HFFc6 (cell line): Measurements from ENCODE around the gene DOK7. TPM values are rescaled to one million over a fixed set of nuclear protein-coding genes. Genes with fewer than 3 reads are reported as not detected.
A peak's percentile ranks its signal among the peaks of the same experiment; 100 is the strongest.

Source experiments
- DNase-seq: peaks from one replicate; pipeline ENCODE4 v3.0.0-alpha.2; 2018
- H3K27ac Mint-ChIP-seq: 2 replicates; pipeline ENCODE4 v1.8.0; 2020; ENCODE audit warnings: mild to moderate bottlenecking, mixed read lengths
- H3K27me3 Mint-ChIP-seq: 2 replicates; pipeline ENCODE4 v1.8.0; 2021; ENCODE audit warnings: mild to moderate bottlenecking, moderate library complexity, mixed read lengths; ENCODE audit not compliant: insufficient read depth
- H3K36me3 Mint-ChIP-seq: 2 replicates; pipeline ENCODE4 v1.8.0; 2021; ENCODE audit warnings: low read depth, mixed read lengths
- H3K4me1 Mint-ChIP-seq: 2 replicates; pipeline ENCODE4 v1.8.0; 2020; ENCODE audit warnings: low read depth, mixed read lengths
- H3K4me3 Mint-ChIP-seq: 2 replicates; pipeline ENCODE4 v1.8.0; 2020; ENCODE audit warnings: mild to moderate bottlenecking, moderate library complexity, mixed read lengths
- H3K9me3 Mint-ChIP-seq: 2 replicates; pipeline ENCODE4 v1.8.0; 2020; ENCODE audit warnings: mild to moderate bottlenecking, mixed read lengths
- CTCF ChIP-seq: fragments of 200-600 bp; sonication (generic); IDR thresholded peaks from 2 replicates; pipeline ENCODE4 v1.5.0; 2021; ENCODE audit warnings: antibody characterized with exemption, mild to moderate bottlenecking
- total RNA-seq, 6 experiments: library from RNA; stranded (reverse); fragmentation: NEBNext Ultra II Directional; extraction: Animal tissue kit (Norgen Biotek cat#: 25700); gene quantifications; 2 replicates in 1 of 6; 3 replicates in 5 of 6; pipeline ENCODE4 v1.2.3, GENCODE V29; 2021

Gene DOK7
- total RNA-seq, 6 experiments from 2014 or later: not detected

GRCh38 chr4:3477750-3478430 is 14.8 kb downstream of the DOK7 start:
- no peak for DNase-seq
- H3K4me1 Mint-ChIP-seq: peaks cover 6% of the 10 kb centered on the region
- H3K4me3 Mint-ChIP-seq: no peak overlapping the region
- H3K27me3 Mint-ChIP-seq: peaks cover 15% of the 10 kb centered on the region
- no peaks in the 10 kb centered on the region for H3K36me3 Mint-ChIP-seq
- H3K9me3 Mint-ChIP-seq: no peaks in the 10 kb centered on the region
- no peak for TF ChIP-seq CTCF
- H3K27ac Mint-ChIP-seq: no peak overlapping the region

GRCh38 chr4:3478446-3479357 is 15.6 kb downstream of the DOK7 start:
- Mint-ChIP-seq H3K4me3 (no peak overlapping the region), H3K4me1 (peaks cover 6% of the 10 kb centered on the region), H3K27ac (no peak overlapping the region), H3K27me3 (peaks cover 15% of the 10 kb centered on the region), H3K9me3 (no peaks in the 10 kb centered on the region), H3K36me3 (no peaks in the 10 kb centered on the region)
- no peak for DNase-seq
- no peak for TF ChIP-seq CTCF

DNA sequence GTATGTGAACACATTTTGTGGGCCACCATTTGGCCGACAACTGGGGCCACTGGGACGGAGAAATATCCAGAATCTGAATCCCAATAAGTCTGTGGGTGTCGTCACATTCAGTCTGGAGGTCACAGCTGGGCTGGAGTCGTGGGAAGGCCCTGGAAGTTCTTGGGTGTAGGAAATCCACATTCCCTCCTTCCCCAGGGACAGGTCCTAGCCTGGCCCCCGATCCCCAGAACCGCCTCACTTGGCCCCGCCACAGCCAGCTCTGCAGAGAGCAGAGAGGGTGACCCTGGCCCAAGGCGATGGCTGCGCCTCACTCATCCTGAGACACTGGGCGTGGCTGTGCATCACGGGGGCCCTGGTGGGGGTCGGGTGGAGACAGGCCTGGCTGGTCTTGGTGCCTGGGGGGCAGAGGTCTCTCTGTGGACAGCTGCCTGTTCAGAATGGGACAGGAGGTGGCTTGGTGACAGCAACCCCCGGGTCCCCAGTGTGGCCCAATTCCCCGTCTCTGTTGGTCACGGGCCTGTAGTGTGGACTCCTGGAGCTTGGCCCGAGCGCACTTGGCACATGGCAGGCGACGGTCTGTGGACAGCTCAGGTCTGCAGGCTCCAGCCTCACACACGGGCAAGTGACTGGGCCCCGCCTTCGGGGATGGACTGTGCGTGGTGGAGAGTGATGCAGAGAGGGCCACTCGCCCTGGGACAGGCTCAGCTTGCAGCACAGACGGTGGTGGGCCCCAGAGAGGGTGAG is 16.4 kb downstream of the DOK7 start:
- Mint-ChIP-seq H3K9me3 (no peaks in the 10 kb centered on the region), H3K27me3 (peaks cover 11% of the 10 kb centered on the region), H3K4me3 (no peak overlapping the region), H3K36me3 (no peaks in the 10 kb centered on the region), H3K27ac (no peak overlapping the region), H3K4me1 (peaks cover 6% of the 10 kb centered on the region)
- no peak for TF ChIP-seq CTCF
- no peak for DNase-seq

DNA sequence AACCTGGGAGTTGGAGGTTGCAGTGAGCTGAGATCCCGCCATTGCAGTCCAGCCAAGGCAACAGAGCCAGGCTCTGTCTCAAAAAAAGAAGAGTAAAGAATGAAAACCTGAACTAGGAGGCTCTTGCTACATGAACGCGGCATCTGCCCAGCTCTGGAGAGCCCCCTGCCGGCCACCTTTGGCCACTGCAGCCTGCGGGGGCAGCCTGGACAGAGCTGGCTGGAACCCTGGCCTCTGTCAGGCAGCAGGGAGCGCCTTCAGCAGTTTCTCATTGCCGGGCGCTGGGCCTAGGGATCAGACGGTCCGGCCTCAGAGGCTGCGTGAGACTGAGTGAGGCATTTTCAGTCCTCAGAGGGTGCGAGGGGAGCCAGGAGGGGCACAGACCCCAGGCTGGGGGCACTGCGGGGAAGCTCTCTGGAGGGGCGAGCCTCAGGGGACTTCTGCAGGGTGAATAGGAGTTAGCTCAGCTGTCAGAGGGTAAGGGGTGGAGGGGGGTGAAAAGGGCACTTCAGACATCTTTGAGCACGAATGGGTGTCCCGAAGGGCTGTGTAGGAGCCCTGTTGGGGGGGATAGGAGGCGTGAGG is 17.5 kb downstream of the DOK7 start:
- no peaks in the 10 kb centered on the region for H3K9me3 Mint-ChIP-seq
- DNase-seq: peak; percentile 64
- H3K27ac Mint-ChIP-seq: no peak overlapping the region
- H3K4me1 Mint-ChIP-seq: peaks cover 6% of the 10 kb centered on the region
- no peaks in the 10 kb centered on the region for H3K36me3 Mint-ChIP-seq
- H3K27me3 Mint-ChIP-seq: peaks cover 12% of the 10 kb centered on the region
- H3K4me3 Mint-ChIP-seq: no peak overlapping the region
- TF ChIP-seq CTCF: peak; percentile 100

GRCh38 chr4:3481113-3481531 is 18.0 kb downstream of the DOK7 start:
- Mint-ChIP-seq H3K27me3 (peaks cover 12% of the 10 kb centered on the region), H3K4me3 (no peak overlapping the region), H3K4me1 (peaks cover 6% of the 10 kb centered on the region), H3K9me3 (no peaks in the 10 kb centered on the region), H3K36me3 (no peaks in the 10 kb centered on the region), H3K27ac (no peak overlapping the region)
- DNase-seq: no peak
- TF ChIP-seq CTCF: no peak
